HFFc6 (cell line): Measurements from ENCODE around the gene GIGYF1. TPM values are rescaled to one million over a fixed set of nuclear protein-coding genes. Genes with fewer than 3 reads are reported as not detected.

Source experiments
- DNase-seq: peaks from one replicate; pipeline ENCODE4 v3.0.0-alpha.2; 2018
- H3K27ac Mint-ChIP-seq: 2 replicates; pipeline ENCODE4 v1.8.0; 2020; ENCODE audit warnings: mild to moderate bottlenecking, mixed read lengths
- H3K27me3 Mint-ChIP-seq: 2 replicates; pipeline ENCODE4 v1.8.0; 2021; ENCODE audit warnings: mild to moderate bottlenecking, moderate library complexity, mixed read lengths; ENCODE audit not compliant: insufficient read depth
- H3K36me3 Mint-ChIP-seq: 2 replicates; pipeline ENCODE4 v1.8.0; 2021; ENCODE audit warnings: low read depth, mixed read lengths
- H3K4me1 Mint-ChIP-seq: 2 replicates; pipeline ENCODE4 v1.8.0; 2020; ENCODE audit warnings: low read depth, mixed read lengths
- H3K4me3 Mint-ChIP-seq: 2 replicates; pipeline ENCODE4 v1.8.0; 2020; ENCODE audit warnings: mild to moderate bottlenecking, moderate library complexity, mixed read lengths
- H3K9me3 Mint-ChIP-seq: 2 replicates; pipeline ENCODE4 v1.8.0; 2020; ENCODE audit warnings: mild to moderate bottlenecking, mixed read lengths
- CTCF ChIP-seq: fragments of 200-600 bp; sonication (generic); IDR thresholded peaks from 2 replicates; pipeline ENCODE4 v1.5.0; 2021; ENCODE audit warnings: antibody characterized with exemption, mild to moderate bottlenecking
- total RNA-seq, 6 experiments: library from RNA; stranded (reverse); fragmentation: NEBNext Ultra II Directional; extraction: Animal tissue kit (Norgen Biotek cat#: 25700); gene quantifications; 2 replicates in 1 of 6; 3 replicates in 5 of 6; pipeline ENCODE4 v1.2.3, GENCODE V29; 2021

Gene GIGYF1
- total RNA-seq, 6 experiments from 2014 or later: 17.7 to 21.8 (median 19.2) TPM

DNA sequence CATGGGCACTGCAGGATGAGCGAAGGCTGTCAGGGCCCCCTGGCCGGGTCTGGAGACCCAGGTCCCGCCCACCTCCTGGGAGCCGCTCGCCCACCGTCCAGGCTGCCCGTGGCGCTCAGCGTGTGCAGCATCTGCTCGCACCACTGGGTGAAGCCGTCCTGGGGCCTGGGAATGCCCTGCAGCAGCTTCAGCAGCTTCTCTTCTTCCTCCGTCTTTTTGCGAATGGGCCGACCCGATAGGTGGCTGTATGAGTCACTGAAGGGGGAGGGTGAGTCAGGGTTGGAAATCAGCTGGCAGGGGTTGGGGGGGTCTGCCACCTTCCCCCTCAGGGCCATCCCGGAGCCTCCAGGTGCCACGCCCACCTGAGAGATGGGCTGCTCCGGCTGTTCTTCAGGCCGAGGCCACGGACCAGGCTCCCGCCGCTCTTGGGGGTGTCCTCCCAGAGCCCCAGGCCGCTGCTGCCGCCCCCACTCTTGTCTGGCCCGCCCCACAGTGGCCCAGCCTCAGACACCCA, 11.8 kb downstream of the GIGYF1 start:
- Mint-ChIP-seq H3K4me3 (no peak overlapping the region; the same call in 1 of the 2 replicates), H3K27ac (no peak overlapping the region; the same call in 1 of the 2 replicates), H3K27me3 (peaks cover 7% of the 10 kb centered on the region), H3K4me1 (peaks cover 27% of the 10 kb centered on the region; the same call in 1 of the 2 replicates), H3K36me3 (peaks cover 17% of the 10 kb centered on the region; the same call in 1 of the 2 replicates), H3K9me3 (no peaks in the 10 kb centered on the region)
- DNase-seq: peak; percentile 43
- no peak for TF ChIP-seq CTCF

GRCh38 chr7:100681491-100682227, 12.4 kb downstream of the GIGYF1 start:
- Mint-ChIP-seq H3K4me3 (no peak overlapping the region), H3K9me3 (no peaks in the 10 kb centered on the region), H3K27ac (no peak overlapping the region; the same call in 1 of the 2 replicates), H3K27me3 (peaks cover 7% of the 10 kb centered on the region), H3K36me3 (peaks cover 17% of the 10 kb centered on the region; the same call in 1 of the 2 replicates), H3K4me1 (peaks cover 28% of the 10 kb centered on the region; the same call in 1 of the 2 replicates)
- TF ChIP-seq CTCF: no peak
- DNase-seq: no peak

DNA sequence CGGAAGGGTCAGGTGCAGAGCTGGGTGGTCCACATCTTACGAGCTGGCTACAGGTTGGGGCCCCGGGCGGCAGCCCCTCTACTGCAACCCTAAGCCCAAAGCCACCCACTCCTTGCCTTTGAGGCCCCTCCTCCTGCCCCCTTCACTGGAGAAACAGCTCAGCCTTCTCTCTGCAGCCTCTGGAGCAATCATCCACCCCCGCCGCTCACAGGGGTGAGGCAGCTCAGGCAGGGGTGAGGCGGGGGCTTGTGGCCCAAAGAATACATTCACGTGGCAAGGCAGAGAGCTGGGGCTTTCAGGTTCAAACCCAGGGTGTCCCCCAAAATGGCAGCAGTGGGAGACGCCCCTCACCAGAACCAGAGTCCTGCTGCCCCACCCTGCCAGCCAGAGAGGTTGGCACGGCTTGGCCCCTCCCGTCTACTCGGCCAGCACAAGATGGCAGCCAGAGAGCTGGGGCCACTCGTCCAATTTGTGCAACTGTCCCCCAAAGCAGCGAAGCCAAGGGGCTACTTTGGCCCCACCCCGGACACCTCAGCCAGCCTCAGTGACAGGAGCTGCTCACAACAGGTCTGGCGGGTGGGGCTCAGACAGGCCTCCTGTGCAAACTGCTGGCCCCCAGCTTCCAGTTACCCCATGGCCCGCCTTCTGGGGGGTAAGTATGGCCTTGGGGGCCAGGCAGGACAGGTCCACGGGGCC, 13.3 kb downstream of the GIGYF1 start:
- no peak for TF ChIP-seq CTCF
- DNase-seq: no peak
- peaks cover 9% of the 10 kb centered on the region for H3K27me3 Mint-ChIP-seq
- no peaks in the 10 kb centered on the region for H3K9me3 Mint-ChIP-seq
- H3K36me3 Mint-ChIP-seq: peaks cover 17% of the 10 kb centered on the region; the same call in 1 of the 2 replicates
- H3K4me3 Mint-ChIP-seq: no peak overlapping the region
- H3K27ac Mint-ChIP-seq: no peak overlapping the region
- H3K4me1 Mint-ChIP-seq: peaks cover 33% of the 10 kb centered on the region; the same call in 1 of the 2 replicates

- peaks cover 11% of the 10 kb centered on the region; the same call in 1 of the 2 replicates for H3K36me3 Mint-ChIP-seq
- H3K27me3 Mint-ChIP-seq: peaks cover 9% of the 10 kb centered on the region
- H3K27ac Mint-ChIP-seq: no peak overlapping the region
- TF ChIP-seq CTCF: no peak
- H3K9me3 Mint-ChIP-seq: no peaks in the 10 kb centered on the region
- H3K4me3 Mint-ChIP-seq: no peak overlapping the region
- DNase-seq: no peak
- peaks cover 33% of the 10 kb centered on the region; the same call in 1 of the 2 replicates for H3K4me1 Mint-ChIP-seq
Observed at GRCh38 chr7:100679927-100680575, 14.0 kb downstream of the GIGYF1 start.
